SK-N-SH treated with all-trans-retinoic acid at 6 μM for 48 hours (cell line): ENCODE results near the gene PPP1CA.

Source experiments
- ATAC-seq: fragments of 200-7000 bp; cut with Tn5 transposase; 3 replicates; pipeline ENCODE4 v1.9.1; 2020; ENCODE audit warnings: mild to moderate bottlenecking, moderate library complexity
- ARNTL ChIP-seq: fragments of 450-650 bp; formaldehyde crosslinking; IDR thresholded peaks from 2 replicates; pipeline ENCODE4 v1.5.0; 2020; ENCODE audit warnings: low read depth, mild to moderate bottlenecking, moderate library complexity, borderline replicate concordance
- CSDC2 ChIP-seq: fragments of 250-450 bp; sonication (Bioruptor Pico); IDR thresholded peaks from 2 replicates; pipeline ENCODE4 v1.5.0; 2020; ENCODE audit warnings: mild to moderate bottlenecking, moderate library complexity
- CSRNP3 ChIP-seq: fragments of 250-450 bp; sonication (Bioruptor Pico); IDR thresholded peaks from 2 replicates; pipeline ENCODE4 v1.5.1; 2021; ENCODE audit warnings: mild to moderate bottlenecking, moderate library complexity
- ESRRG ChIP-seq: fragments of 250-450 bp; sonication (Bioruptor Pico); IDR thresholded peaks from 2 replicates; pipeline ENCODE4 v1.6.1; 2021; ENCODE audit warnings: mild to moderate bottlenecking
- GLIS3 ChIP-seq: fragments of 250-450 bp; sonication (Bioruptor Pico); IDR thresholded peaks from 2 replicates; pipeline ENCODE4 v1.5.0; 2020; ENCODE audit warnings: mild to moderate bottlenecking, moderate library complexity
- ISL1 ChIP-seq: fragments of 250-450 bp; sonication (Bioruptor Pico); IDR thresholded peaks from 2 replicates; pipeline ENCODE4 v2.1.2; 2022; ENCODE audit warnings: mild to moderate bottlenecking, moderate library complexity
- OSR1 ChIP-seq: fragments of 250-450 bp; sonication (Bioruptor Pico); IDR thresholded peaks from 2 replicates; pipeline ENCODE4 v1.8.0; 2022; ENCODE audit warnings: moderate library complexity, mild to moderate bottlenecking, inconsistent platforms
- PATZ1 ChIP-seq: fragments of 250-450 bp; sonication (Bioruptor Pico); IDR thresholded peaks from 2 replicates; pipeline ENCODE4 v1.8.0; 2020; ENCODE audit warnings: mild to moderate bottlenecking, moderate library complexity, borderline replicate concordance
- POU6F1 ChIP-seq: fragments of 250-450 bp; sonication (Bioruptor Pico); IDR thresholded peaks from 2 replicates; pipeline ENCODE4 v1.8.0; 2021; ENCODE audit warnings: low read depth, mild to moderate bottlenecking, moderate library complexity, borderline replicate concordance
- PPARA ChIP-seq: fragments of 250-450 bp; sonication (Bioruptor Pico); IDR thresholded peaks from 2 replicates; pipeline ENCODE4 v1.5.0; 2020; ENCODE audit warnings: mild to moderate bottlenecking, borderline replicate concordance
- RARB ChIP-seq: fragments of 250-450 bp; sonication (Bioruptor Pico); IDR thresholded peaks from 2 replicates; pipeline ENCODE4 v1.8.0; 2021; ENCODE audit warnings: mild to moderate bottlenecking, moderate library complexity
- SNAI2 ChIP-seq: fragments of 250-450 bp; sonication (Bioruptor Pico); IDR thresholded peaks from 2 replicates; pipeline ENCODE4 v1.5.0; 2020; ENCODE audit warnings: mild to moderate bottlenecking, moderate library complexity
- TCF4 ChIP-seq: fragments of 250-450 bp; sonication (Bioruptor Pico); IDR thresholded peaks from 2 replicates; pipeline ENCODE4 v1.8.0; 2021; ENCODE audit warnings: mild to moderate bottlenecking, moderate library complexity, borderline replicate concordance
- TOX ChIP-seq: fragments of 250-450 bp; sonication (Bioruptor Pico); IDR thresholded peaks from 2 replicates; pipeline ENCODE4 v1.8.0; 2021; ENCODE audit warnings: mild to moderate bottlenecking, moderate library complexity, borderline replicate concordance
- ZC3H10 ChIP-seq: fragments of 250-450 bp; sonication (Bioruptor Pico); IDR thresholded peaks from 2 replicates; pipeline ENCODE4 v1.5.1; 2021; ENCODE audit warnings: mild to moderate bottlenecking, moderate library complexity
- ZFP3 ChIP-seq: fragments of 250-450 bp; sonication (Bioruptor Pico); IDR thresholded peaks from 2 replicates; pipeline ENCODE4 v1.5.0; 2020; ENCODE audit warnings: mild to moderate bottlenecking, moderate library complexity
- ZNF565 ChIP-seq: fragments of 450-650 bp; formaldehyde crosslinking; conservative IDR thresholded peaks from 2 replicates; pipeline ENCODE4 v1.5.0; 2020; ENCODE audit warnings: low read depth, mild to moderate bottlenecking, moderate library complexity
- ZNF70 ChIP-seq: fragments of 450-650 bp; formaldehyde crosslinking; IDR thresholded peaks from 2 replicates; pipeline ENCODE4 v1.5.0; 2020; ENCODE audit warnings: mild to moderate bottlenecking, moderate library complexity
- ZNF8 ChIP-seq: fragments of 450-650 bp; formaldehyde crosslinking; IDR thresholded peaks from 2 replicates; pipeline ENCODE4 v1.5.0; 2020; ENCODE audit warnings: mild to moderate bottlenecking, moderate library complexity

PPP1CA gene

GRCh38 chr11:67393990-67394389, 7.7 kb downstream of the PPP1CA start:
- ATAC-seq: no peak
- TF ChIP-seq ZNF565 (CRISPR knock-in tag) (no peak), PATZ1 (CRISPR knock-in tag) (no peak), RARB (CRISPR knock-in tag) (no peak), ZNF8 (CRISPR knock-in tag) (no peak), ZNF70 (CRISPR knock-in tag) (no peak), TOX (no peak)

GRCh38 chr11:67393437-67393836, 8.2 kb downstream of the PPP1CA start:
- no peak for ATAC-seq
- TF ChIP-seq OSR1 (CRISPR knock-in tag) (no peak), SNAI2 (CRISPR knock-in tag) (no peak), ZC3H10 (CRISPR knock-in tag) (no peak), PPARA (no peak), TCF4 (CRISPR knock-in tag) (no peak), ZNF70 (CRISPR knock-in tag) (no peak), RARB (CRISPR knock-in tag) (no peak), ARNTL (CRISPR knock-in tag) (no peak), ESRRG (CRISPR knock-in tag) (no peak), ZFP3 (CRISPR knock-in tag) (no peak), PATZ1 (CRISPR knock-in tag) (no peak)

- ATAC-seq: peak; percentile 16
- TF ChIP-seq GLIS3 (CRISPR knock-in tag) (no peak), CSRNP3 (CRISPR knock-in tag) (no peak), ISL1 (no peak), OSR1 (CRISPR knock-in tag) (no peak), RARB (CRISPR knock-in tag) (no peak), ESRRG (CRISPR knock-in tag) (no peak), ZNF70 (CRISPR knock-in tag) (no peak), TCF4 (CRISPR knock-in tag) (no peak), ZNF565 (CRISPR knock-in tag) (no peak), PATZ1 (CRISPR knock-in tag) (no peak), CSDC2 (CRISPR knock-in tag) (no peak), POU6F1 (CRISPR knock-in tag) (no peak), ZNF8 (CRISPR knock-in tag) (no peak), ZC3H10 (CRISPR knock-in tag) (no peak)
Measured at GRCh38 chr11:67392183-67392715, 9.4 kb downstream of the PPP1CA start.
